GM20000 (cell line): Measurements from ENCODE around the gene BMPR1A.

ENCODE experiments used
- DNase-seq: peaks from one replicate; pipeline ENCODE4 v3.0.0; 2012; ENCODE audit warnings: low spot score
- CTCF ChIP-seq: IDR thresholded peaks from 2 replicates; pipeline ENCODE4 v1.5.1; 2012; ENCODE audit warnings: mild to moderate bottlenecking, control low read depth; ENCODE audit errors: extremely low read depth, missing control alignments

Gene BMPR1A

GRCh38 chr10:86779220-86780017 lies 23.0 kb downstream of the BMPR1A start:
- no peak for DNase-seq
- no peak for TF ChIP-seq CTCF

GRCh38 chr10:86782701-86783418 lies 26.4 kb downstream of the BMPR1A start:
- no peak for TF ChIP-seq CTCF
- DNase-seq = no peak

GRCh38 chr10:86785037-86785436 lies 28.6 kb downstream of the BMPR1A start:
- no peak for TF ChIP-seq CTCF
- no peak for DNase-seq

- DNase-seq = no peak
- no peak for TF ChIP-seq CTCF
Measured at GRCh38 chr10:86785968-86786367, 29.5 kb downstream of the BMPR1A start.

GRCh38 chr10:86786368-86786767 lies 29.9 kb downstream of the BMPR1A start:
- no peak for DNase-seq
- TF ChIP-seq CTCF = no peak

GRCh38 chr10:86790394-86790793 lies 34.0 kb downstream of the BMPR1A start:
- no peak for DNase-seq
- no peak for TF ChIP-seq CTCF

GRCh38 chr10:86792461-86793167 lies 36.2 kb downstream of the BMPR1A start:
- no peak for DNase-seq
- TF ChIP-seq CTCF = no peak
